ENCODE data around the gene CDKAL1. TPM values are rescaled to one million over a fixed set of nuclear protein-coding genes. Genes with fewer than 3 reads are reported as not detected.

Gene CDKAL1
- total and polyA plus RNA-seq, 2 of the 8 experiments (the other 6 are each of a cell fraction or from before 2014, with no cell fraction given), result 8.4 to 24.6 TPM

DNA sequence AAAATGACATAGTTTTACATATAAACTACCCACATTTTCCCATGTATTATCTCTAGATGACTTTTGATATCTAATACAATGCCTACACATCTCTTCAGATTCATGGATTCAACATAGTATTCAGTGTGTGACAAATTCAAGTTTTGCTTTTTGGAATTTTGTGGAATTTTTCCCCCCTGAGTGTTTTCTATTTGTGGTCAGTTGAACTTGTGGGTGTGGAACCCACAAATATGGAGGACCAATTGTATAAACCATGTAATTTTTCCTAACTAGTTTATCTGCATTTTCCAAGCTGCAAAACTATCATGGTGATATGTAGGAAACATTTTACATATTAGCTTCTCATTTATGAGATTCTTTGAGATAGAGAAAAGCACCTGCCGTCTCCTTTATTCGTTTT, 685.0 kb downstream of the CDKAL1 start:
- no peak overlapping the region for H4K5ac ChIP-seq (ENCODE audit: insufficient read length, low read depth, low read length)
- H2BK5ac ChIP-seq (ENCODE audit: low read depth, low read length), result no peak overlapping the region
- no peak for DNase-seq (ENCODE audit: low read depth in 1 of 2, low spot score in 2 of 2)
- H2BK15ac ChIP-seq (ENCODE audit: low read length), result no peak overlapping the region
- no peak for TF ChIP-seq SIN3A (conservative IDR thresholded peaks at IDR 0.05 in 1 of 2, IDR thresholded peaks at IDR 0.05 in 1 of 2; ENCODE audit: low read depth in 1 of 2, low read length in 2 of 2)
- TF ChIP-seq RXRA (IDR thresholded peaks at IDR 0.05; ENCODE audit: insufficient read depth, low read depth, low read length), result no peak
- no peak for TF ChIP-seq CREB1 (IDR thresholded peaks at IDR 0.05)
- TF ChIP-seq CBX8 (IDR thresholded peaks at IDR 0.05; ENCODE audit: borderline replicate concordance, low read depth, low read length), result no peak
- TF ChIP-seq, protein P1, sequence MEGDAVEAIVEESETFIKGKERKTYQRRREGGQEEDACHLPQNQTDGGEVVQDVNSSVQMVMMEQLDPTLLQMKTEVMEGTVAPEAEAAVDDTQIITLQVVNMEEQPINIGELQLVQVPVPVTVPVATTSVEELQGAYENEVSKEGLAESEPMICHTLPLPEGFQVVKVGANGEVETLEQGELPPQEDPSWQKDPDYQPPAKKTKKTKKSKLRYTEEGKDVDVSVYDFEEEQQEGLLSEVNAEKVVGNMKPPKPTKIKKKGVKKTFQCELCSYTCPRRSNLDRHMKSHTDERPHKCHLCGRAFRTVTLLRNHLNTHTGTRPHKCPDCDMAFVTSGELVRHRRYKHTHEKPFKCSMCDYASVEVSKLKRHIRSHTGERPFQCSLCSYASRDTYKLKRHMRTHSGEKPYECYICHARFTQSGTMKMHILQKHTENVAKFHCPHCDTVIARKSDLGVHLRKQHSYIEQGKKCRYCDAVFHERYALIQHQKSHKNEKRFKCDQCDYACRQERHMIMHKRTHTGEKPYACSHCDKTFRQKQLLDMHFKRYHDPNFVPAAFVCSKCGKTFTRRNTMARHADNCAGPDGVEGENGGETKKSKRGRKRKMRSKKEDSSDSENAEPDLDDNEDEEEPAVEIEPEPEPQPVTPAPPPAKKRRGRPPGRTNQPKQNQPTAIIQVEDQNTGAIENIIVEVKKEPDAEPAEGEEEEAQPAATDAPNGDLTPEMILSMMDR (IDR thresholded peaks at IDR 0.05; ENCODE audit: control extremely low read depth in 1 of 3, insufficient read depth in 1 of 3, low read depth in 1 of 3, low read length in 3 of 3), result no peak
- H3K27me3 ChIP-seq (replicated peaks in 1 of 4; ENCODE audit: control insufficient read depth in 3 of 4, extremely low read depth in 1 of 4, insufficient read depth in 3 of 4, low read length in 3 of 4), result no peaks in the 10 kb centered on the region
- no peak overlapping the region for H3K4ac ChIP-seq (replicated peaks; ENCODE audit: insufficient read length, low read depth, low read length)
- no peak overlapping the region for H4K91ac ChIP-seq (replicated peaks; ENCODE audit: insufficient read length, low read length)
- H2BK12ac ChIP-seq (ENCODE audit: low read depth, low read length), result no peak overlapping the region
- no peak overlapping the region for H3K14ac ChIP-seq (ENCODE audit: insufficient read length)
- no peaks in the 10 kb centered on the region for H3K79me1 ChIP-seq (ENCODE audit: low read depth, low read length)
- no peak overlapping the region for H3K18ac ChIP-seq (ENCODE audit: extremely low read depth, low read length)
- ChIA-PET POLR2A (ENCODE audit: partially characterized antibody) (interaction anchor here (1.2 kb wide), 1 partner anchor 46 kb away, joined by 3 read pairs; no protein-coding TSS in a partner anchor), CTCF (ENCODE audit: partially characterized antibody) (no interaction called here)
- H2BK120ac ChIP-seq (replicated peaks; ENCODE audit: low read depth, low read length), result no peak overlapping the region
- H3K23ac ChIP-seq (ENCODE audit: insufficient read length), result no peak overlapping the region
- H2BK20ac ChIP-seq (ENCODE audit: low read length), result no peak overlapping the region
- H3K4me3 ChIP-seq (ENCODE audit: extremely low read depth in 1 of 4, insufficient read depth in 2 of 4, low read depth in 3 of 4, low read length in 4 of 4), result no peak overlapping the region
- no peaks in the 10 kb centered on the region for H3K36me3 ChIP-seq (ENCODE audit: control insufficient read depth in 2 of 4, insufficient read depth in 4 of 4, low read length in 3 of 4)
- no peak overlapping the region for H3K27ac ChIP-seq (ENCODE audit: low read depth, low read length)
- H3K56ac ChIP-seq (replicated peaks; ENCODE audit: insufficient read length, low read depth, low read length), result no peak overlapping the region
- H2AK5ac ChIP-seq (ENCODE audit: low read depth, low read length), result no peak overlapping the region
- no peak overlapping the region for H2AFZ ChIP-seq (ENCODE audit: low read length)
- no peak for FAIRE-seq
- 84% methylated on average over 2 of the region's 2 CpGs; no CpG with 5 or more reads in 1 of the 2 experiments for WGBS, 2 experiments (ENCODE audit: extremely low coverage in 1 of 2, insufficient coverage in 1 of 2, insufficient read length in 1 of 2, insufficient replicate concordance in 2 of 2, low coverage in 1 of 2, low lambda C conversion rate in 2 of 2, missing lambda C conversion rate in 1 of 2)
- H4K8ac ChIP-seq (ENCODE audit: extremely low read depth, insufficient read depth, low read length), result no peak overlapping the region
- no peaks in the 10 kb centered on the region for H4K20me1 ChIP-seq (replicated peaks in 1 of 2; ENCODE audit: control insufficient read depth in 1 of 2, insufficient read depth in 2 of 2, low read length in 2 of 2)
- H3K79me2 ChIP-seq (ENCODE audit: control insufficient read depth in 1 of 2, insufficient read depth in 2 of 2, low read length in 2 of 2), result no peaks in the 10 kb centered on the region
- no peak overlapping the region for H3K4me2 ChIP-seq (ENCODE audit: insufficient read depth in 1 of 2, low read depth in 2 of 2, low read length in 2 of 2)
- H3K23me2 ChIP-seq (ENCODE audit: low read depth, low read length), result no peaks in the 10 kb centered on the region
- no peak overlapping the region for H3K9ac ChIP-seq (replicated peaks in 1 of 4; ENCODE audit: extremely low read depth in 1 of 4, low read depth in 3 of 4, low read length in 3 of 4)
- H3K4me1 ChIP-seq (replicated peaks in 1 of 4; ENCODE audit: control insufficient read depth in 3 of 4, insufficient read depth in 4 of 4, low read length in 3 of 4), result no peaks in the 10 kb centered on the region; a peak in 1 of 7 replicates
- peaks cover 3 to 5% of the 10 kb centered on the region in 2 experiments; a peak in 1 of 4 replicates for H3K9me3 ChIP-seq (ENCODE audit: insufficient read depth in 2 of 2, low read depth in 1 of 2, low read length in 1 of 2)

Data from H1 (cell line).